Esophagus squamous epithelium (tissue), 4 donors: ENCODE measurements around the gene PSG6.
"Not testable (repeated sequence)": the region's sequence is repeated elsewhere in the genome, so short reads cannot be mapped to it uniquely, and the experiment has no call there.

ENCODE experiments used
- CTCF ChIP-seq, 6 experiments: fragments of 450-650 bp in 4 of 6; fragments of 200-600 bp in 2 of 6; sonication (generic) in 2 of 6; IDR thresholded peaks; one replicate each; pipeline ENCODE4 v1.5.1; 2016 to 2019; ENCODE audit warnings: antibody characterized with exemption in 6 of 6, mild to moderate bottlenecking in 4 of 6, moderate library complexity in 4 of 6
- POLR2A ChIP-seq, 4 donors: fragments of 450-650 bp; IDR thresholded peaks; one replicate each; pipeline ENCODE4 v1.6.1; 2017; ENCODE audit warnings: antibody characterized with exemption in 4 of 4, mild to moderate bottlenecking in 4 of 4, moderate library complexity in 3 of 4

- TF ChIP-seq CTCF, POLR2A (IDR thresholded peaks at IDR 0.05): not testable (repeated sequence)
Measured at GRCh38 chr19:42920971-42921370, 3.3 kb upstream of the PSG6 start.
